HG02870 (cell line): Measurements from ENCODE around the gene TRIM68.

Experiments
- ATAC-seq: cut with Tn5 transposase; IDR thresholded peaks from one replicate; pipeline ENCODE4 v1.9.1; 2021; ENCODE audit warnings: mild to moderate bottlenecking, moderate library complexity; ENCODE audit not compliant: unreplicated experiment

The TRIM68 gene

DNA sequence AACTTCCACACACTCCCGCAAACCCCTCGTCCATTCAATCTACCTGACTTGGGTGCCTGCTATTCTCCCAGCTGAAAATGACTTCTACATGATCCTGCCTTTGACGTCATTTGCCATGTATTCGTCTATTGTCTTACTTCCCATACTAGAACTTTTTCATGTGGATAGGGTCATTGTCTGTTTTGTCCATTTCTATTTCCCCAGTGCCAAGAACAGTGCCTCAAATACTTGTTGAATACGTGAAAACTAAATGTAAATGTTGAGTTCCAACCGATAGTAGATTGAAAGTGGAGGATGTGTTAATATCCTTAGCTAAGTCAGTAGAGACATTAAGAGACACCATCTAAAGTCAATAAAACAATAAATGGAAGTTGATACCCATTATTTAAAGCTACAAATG, 935 bp downstream of the TRIM68 start:
- ATAC-seq: no peak

DNA sequence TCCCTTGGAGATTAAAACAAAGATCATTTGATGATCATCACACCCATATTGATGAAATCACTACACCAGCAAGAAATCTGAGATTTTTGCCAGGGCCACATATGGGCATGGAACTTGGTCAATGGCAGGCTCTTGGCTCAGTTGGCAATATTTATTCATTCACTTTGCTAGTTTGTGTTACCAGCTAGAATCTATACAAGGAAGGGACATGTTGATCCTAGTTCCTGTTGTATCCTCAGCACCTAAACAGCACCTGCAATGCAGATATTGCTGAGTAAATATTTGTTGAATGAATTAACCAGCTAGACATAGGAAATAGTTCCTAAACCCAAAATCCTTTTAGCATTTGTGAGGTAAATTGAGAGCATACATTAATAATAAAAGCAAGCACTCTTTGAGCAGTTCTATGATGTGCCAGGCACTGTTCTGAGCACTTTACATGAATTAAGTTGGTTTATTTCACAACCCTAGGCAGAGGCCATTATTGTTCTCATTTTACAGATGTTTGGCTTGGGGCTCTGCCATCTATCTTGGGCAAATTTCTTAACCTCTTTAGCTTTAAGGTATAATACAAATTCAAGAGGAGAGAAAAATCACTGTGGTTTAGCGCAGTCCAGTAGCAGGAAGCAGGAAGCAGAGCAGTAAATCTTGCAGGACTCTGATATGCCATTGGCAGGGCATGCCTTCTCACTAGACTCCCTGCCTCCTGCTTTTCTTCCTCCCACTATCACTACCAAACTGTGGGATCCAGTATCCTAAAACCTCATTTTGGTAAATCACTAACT, 1.6 kb downstream of the TRIM68 start:
- no peak for ATAC-seq

GRCh38 chr11:4605057-4605456, 3.0 kb downstream of the TRIM68 start:
- ATAC-seq: no peak

GRCh38 chr11:4593739-4594138, 14.3 kb downstream of the TRIM68 start, which contains the start of gene OR52I1:
Gene OR52I1, plus strand, starts transcription at chr11:4594039. Its CDS starts 0 bp downstream, at chr11:4594039.
- ATAC-seq: no peak

GRCh38 chr11:4589017-4589416, 19.0 kb downstream of the TRIM68 start:
- no peak for ATAC-seq

DNA sequence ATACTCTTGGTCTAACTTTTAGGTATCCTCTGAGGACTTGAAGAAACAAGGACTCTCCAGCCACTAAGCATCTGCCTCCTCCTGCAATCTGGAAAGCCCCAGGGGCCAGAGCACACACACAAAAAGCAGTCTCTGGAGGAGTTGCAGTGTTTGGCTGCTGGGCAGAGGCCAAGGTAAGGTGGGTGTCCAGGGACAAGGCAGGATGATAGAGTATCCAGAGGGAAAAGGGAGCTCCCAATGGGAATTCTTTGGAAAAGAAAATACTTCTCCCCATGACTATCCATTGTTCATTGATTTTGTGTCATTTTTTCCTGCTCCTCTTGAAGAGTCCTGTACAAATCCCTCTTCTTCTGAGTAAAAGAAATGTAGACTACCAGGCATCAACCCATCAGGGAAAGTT, 26.6 kb downstream of the TRIM68 start, which contains the start of gene OR52I2:
Gene OR52I2, plus strand, starts transcription at position 301 of the 400 bp plus-strand sequence.
- no peak for ATAC-seq

DNA sequence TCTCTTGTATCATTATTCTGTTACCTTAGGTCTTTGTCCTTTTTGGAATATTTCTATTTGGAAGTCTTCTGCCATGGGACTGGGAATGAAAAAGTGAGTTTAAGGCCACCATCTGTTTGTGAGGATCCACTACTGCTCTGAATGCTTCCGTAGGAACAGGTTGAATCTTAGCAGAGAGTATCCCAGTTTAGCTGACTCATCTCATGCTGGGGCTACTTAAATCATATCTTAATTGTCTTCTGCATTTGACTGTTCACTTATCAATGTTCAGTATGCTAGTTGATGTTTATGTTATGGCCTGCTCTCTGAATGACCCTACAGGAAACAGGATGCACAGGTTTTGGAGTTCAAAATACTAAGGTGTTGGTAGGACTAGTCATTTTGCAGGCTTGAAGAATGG, 27.9 kb downstream of the TRIM68 start:
- ATAC-seq: no peak

DNA sequence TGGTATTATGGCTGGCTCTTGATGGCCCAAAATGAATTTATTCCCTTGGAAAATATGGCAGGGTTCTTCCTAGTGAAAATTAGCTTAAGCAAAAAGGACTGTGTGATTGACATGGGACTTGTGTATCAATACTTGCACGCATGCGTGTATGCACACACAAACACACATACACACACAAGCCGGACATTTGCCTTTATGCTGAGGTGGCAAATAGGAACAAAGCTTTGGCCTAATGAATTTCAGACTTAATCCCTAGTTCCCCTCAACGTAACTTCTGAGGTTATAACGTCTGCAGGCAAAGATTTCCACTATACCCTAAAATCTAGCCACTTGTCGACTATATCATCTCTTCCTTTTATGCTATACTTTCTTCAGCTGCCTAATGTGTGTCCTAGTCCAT, 29.4 kb downstream of the TRIM68 start:
- no peak for ATAC-seq

DNA sequence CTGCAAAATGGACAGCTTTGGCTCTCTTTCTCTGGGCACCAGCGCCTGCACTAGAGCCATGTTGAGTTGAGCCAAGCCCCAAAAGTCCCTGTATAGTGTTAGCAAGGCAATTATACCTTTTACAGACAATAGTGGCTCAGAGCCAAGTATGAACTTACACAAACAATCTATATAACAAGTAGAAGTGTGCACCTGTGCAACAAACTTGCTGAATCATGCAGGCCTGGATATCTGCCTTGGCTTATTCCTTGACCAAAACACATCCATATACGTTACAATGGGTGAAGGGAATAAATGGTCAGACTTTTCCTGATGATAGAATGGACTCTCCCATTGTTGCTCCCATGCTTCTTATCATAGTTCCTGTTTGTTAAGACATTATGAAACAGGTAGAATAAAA, 30.3 kb downstream of the TRIM68 start:
- ATAC-seq: no peak

DNA sequence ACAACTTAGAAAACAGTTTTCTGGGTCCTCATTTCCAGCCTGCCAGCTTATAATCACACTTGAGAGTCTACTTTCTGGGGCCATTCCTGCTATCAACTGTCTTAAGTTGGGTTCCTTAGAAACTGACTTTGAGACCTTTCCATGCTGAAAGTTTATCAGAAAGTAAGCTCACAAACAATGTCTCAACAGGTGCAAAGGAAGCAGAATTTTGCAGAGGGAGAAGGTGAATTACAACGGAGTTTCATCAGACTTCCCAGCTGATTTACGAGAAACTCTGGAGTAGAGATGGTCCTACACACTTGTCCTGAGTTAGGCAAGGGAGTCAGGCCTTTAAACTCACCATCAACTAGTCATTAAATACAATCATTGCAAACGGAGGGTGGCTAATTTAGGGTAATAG, 31.2 kb downstream of the TRIM68 start:
- ATAC-seq: no peak

GRCh38 chr11:4569075-4569474, 39.0 kb downstream of the TRIM68 start:
- ATAC-seq: no peak

- ATAC-seq: no peak
These were observed 42.7 kb downstream of the TRIM68 start for GRCh38 chr11:4565371-4565770.

DNA sequence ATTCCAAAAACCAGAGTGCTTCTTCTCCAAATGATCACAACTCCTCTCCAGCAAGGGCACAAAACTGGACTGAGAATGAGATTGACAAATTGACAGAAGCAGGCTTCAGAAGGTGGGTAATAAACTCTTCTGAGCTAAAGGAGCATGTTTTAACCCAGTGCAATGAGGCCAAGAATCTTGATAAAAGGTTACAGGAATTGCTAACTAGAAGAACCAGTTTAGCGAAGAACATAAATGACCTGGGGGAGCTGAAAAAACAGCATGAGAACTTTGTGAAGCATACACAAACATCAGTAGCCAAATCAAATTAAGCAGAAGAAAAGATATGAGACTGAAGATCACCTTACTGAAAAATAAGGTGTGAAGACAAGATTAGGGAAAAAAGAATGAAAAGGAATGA, 47.6 kb downstream of the TRIM68 start:
- no peak for ATAC-seq

- no peak for ATAC-seq
These were observed 48.2 kb downstream of the TRIM68 start for GRCh38 chr11:4559527-4560440.

- ATAC-seq: no peak
These were observed 56.6 kb downstream of the TRIM68 start for GRCh38 chr11:4551346-4551979.
